GM20431 (cell line): ENCODE results near the gene WASF2.
"Not testable (repeated sequence)": the region's sequence is repeated elsewhere in the genome, so short reads cannot be mapped to it uniquely, and the experiment has no call there.

Experiments
- in situ Hi-C: fragments of 300-500 bp; cut with MseI, MboI; formaldehyde crosslinking; loops from one replicate; pipeline ENCODE4 v1.15.0; 2020; ENCODE audit warnings: low sequenced_read_pairs; ENCODE audit not compliant: unreplicated experiment

WASF2 gene

GRCh38 chr1:27464926-27465647 is 24.9 kb downstream of the WASF2 start:
- in situ Hi-C loops = no loop called here

GRCh38 chr1:27463916-27464315 is 26.1 kb downstream of the WASF2 start:
- in situ Hi-C loops = not testable (repeated sequence)

GRCh38 chr1:27458521-27458920 is 31.4 kb downstream of the WASF2 start:
- in situ Hi-C loops = not testable (repeated sequence)

- in situ Hi-C loops = no loop called here
These were observed 34.7 kb downstream of the WASF2 start for GRCh38 chr1:27455139-27455811.

- in situ Hi-C loops = no loop called here
These were observed 35.4 kb downstream of the WASF2 start for GRCh38 chr1:27454610-27455009.

- in situ Hi-C loops = no loop called here
These were observed 38.6 kb downstream of the WASF2 start for GRCh38 chr1:27451343-27451742.

GRCh38 chr1:27448982-27449381 is 41.0 kb downstream of the WASF2 start:
- in situ Hi-C loops = no loop called here

- in situ Hi-C loops = no loop called here
These were observed 42.1 kb downstream of the WASF2 start for GRCh38 chr1:27447883-27448282.

- in situ Hi-C loops = no loop called here
These were observed 42.6 kb downstream of the WASF2 start for GRCh38 chr1:27447399-27447798.

GRCh38 chr1:27446496-27447020 is 43.4 kb downstream of the WASF2 start:
- in situ Hi-C loops = no loop called here

GRCh38 chr1:27445177-27445936 is 44.6 kb downstream of the WASF2 start:
- in situ Hi-C loops = no loop called here

- in situ Hi-C loops = no loop called here
These were observed 45.3 kb downstream of the WASF2 start for GRCh38 chr1:27444632-27445031.

- in situ Hi-C loops = no loop called here
These were observed 50.8 kb downstream of the WASF2 start for GRCh38 chr1:27439150-27439549.

- in situ Hi-C loops = no loop called here
These were observed 51.3 kb downstream of the WASF2 start for GRCh38 chr1:27438621-27439061.

GRCh38 chr1:27436204-27437159 is 53.5 kb downstream of the WASF2 start:
- in situ Hi-C loops = no loop called here

- in situ Hi-C loops = no loop called here
These were observed 54.3 kb downstream of the WASF2 start for GRCh38 chr1:27435566-27436203.

- in situ Hi-C loops = no loop called here
These were observed 56.3 kb downstream of the WASF2 start for GRCh38 chr1:27433706-27434105.

GRCh38 chr1:27432725-27433124 is 57.2 kb downstream of the WASF2 start:
- in situ Hi-C loops = not testable (repeated sequence)

- in situ Hi-C loops = no loop called here
These were observed 58.4 kb downstream of the WASF2 start for GRCh38 chr1:27431601-27431940.
